Mesenchymal stem cell (in vitro differentiated cells and primary cell): ENCODE results near the gene NTHL1.
A peak's percentile ranks its signal among the peaks of the same experiment; 100 is the strongest.

Experiments used
- DNase-seq: peaks from one replicate; pipeline ENCODE4 v3.0.0-alpha.2; 2013
- H2AFZ ChIP-seq: one replicate; pipeline ENCODE4 v1.6.1; 2013; ENCODE audit warnings: low read depth, mild to moderate bottlenecking, control low read depth, inconsistent platforms, low read length, moderate library complexity
- H2AK5ac ChIP-seq: 2 replicates; pipeline ENCODE4 v1.6.1; 2013; ENCODE audit warnings: low read length, moderate library complexity, mild to moderate bottlenecking, inconsistent platforms; ENCODE audit not compliant: severe bottlenecking
- H2BK120ac ChIP-seq: one replicate; pipeline ENCODE4 v1.6.1; 2013; ENCODE audit warnings: low read depth, mild to moderate bottlenecking, inconsistent platforms, low read length, moderate library complexity
- H2BK12ac ChIP-seq, 2 experiments: one replicate each; pipeline ENCODE4 v1.6.1; 2013; ENCODE audit warnings: inconsistent platforms in 2 of 2, low read length in 2 of 2, mild to moderate bottlenecking in 2 of 2, moderate library complexity in 2 of 2, control low read depth in 1 of 2
- H2BK15ac ChIP-seq: one replicate; pipeline ENCODE4 v1.6.1; 2013; ENCODE audit warnings: mild to moderate bottlenecking, low read depth, inconsistent platforms; ENCODE audit not compliant: poor library complexity, severe bottlenecking
- H2BK5ac ChIP-seq: 2 replicates; pipeline ENCODE4 v1.6.1; 2013; ENCODE audit warnings: low read depth, mild to moderate bottlenecking, low read length, control low read depth, inconsistent platforms; ENCODE audit not compliant: poor library complexity, severe bottlenecking
- H3K14ac ChIP-seq, 2 experiments: one replicate each; pipeline ENCODE4 v1.6.1; 2013; ENCODE audit warnings: inconsistent platforms in 2 of 2, low read length in 2 of 2, control low read depth in 1 of 2, mild to moderate bottlenecking in 1 of 2, moderate library complexity in 1 of 2
- H3K18ac ChIP-seq, 2 experiments: one replicate each; pipeline ENCODE4 v1.6.1; 2013; ENCODE audit warnings: inconsistent platforms in 2 of 2, low read length in 2 of 2, control low read depth in 1 of 2, low read depth in 1 of 2, mild to moderate bottlenecking in 1 of 2
- H3K23ac ChIP-seq, 2 experiments: one replicate each; pipeline ENCODE4 v1.6.1; 2013; ENCODE audit warnings: inconsistent platforms in 2 of 2, low read length in 2 of 2, mild to moderate bottlenecking in 2 of 2, moderate library complexity in 2 of 2, control low read depth in 1 of 2
- H3K27ac ChIP-seq: 2 replicates; pipeline ENCODE4 v1.5.1; 2013; ENCODE audit warnings: mild to moderate bottlenecking, moderate library complexity, low read length, control low read depth, inconsistent platforms; ENCODE audit not compliant: poor library complexity, severe bottlenecking
- H3K27me3 ChIP-seq, 2 experiments: 2 replicates each; pipeline versions ENCODE4 v1.6.1 to v1.7.0; 2013; ENCODE audit warnings: low read length in 2 of 2, mild to moderate bottlenecking in 2 of 2, moderate library complexity in 2 of 2, control low read depth in 1 of 2, inconsistent platforms in 1 of 2; ENCODE audit not compliant: control insufficient read depth in 1 of 2, insufficient read depth in 1 of 2
- H3K36me3 ChIP-seq, 2 experiments: 2 replicates each; pipeline versions ENCODE4 v1.6.1 to v1.7.0; 2013; ENCODE audit warnings: low read length in 2 of 2, control low read depth in 1 of 2, inconsistent platforms in 1 of 2, low read depth in 1 of 2, mild to moderate bottlenecking in 1 of 2; ENCODE audit not compliant: insufficient read depth in 2 of 2, control insufficient read depth in 1 of 2
- H3K4ac ChIP-seq, 2 experiments: one replicate each; pipeline ENCODE4 v1.6.1; 2013; ENCODE audit warnings: inconsistent platforms in 2 of 2, low read length in 2 of 2, mild to moderate bottlenecking in 2 of 2, moderate library complexity in 2 of 2, control low read depth in 1 of 2, low read depth in 1 of 2
- H3K4me1 ChIP-seq: 2 replicates; pipeline ENCODE4 v1.6.1; 2013; ENCODE audit warnings: low read depth, low read length, control low read depth; ENCODE audit not compliant: control insufficient read depth, insufficient read depth
- H3K4me2 ChIP-seq: 2 replicates; pipeline ENCODE4 v1.6.1; 2013; ENCODE audit warnings: low read length, mild to moderate bottlenecking, inconsistent platforms; ENCODE audit not compliant: poor library complexity, severe bottlenecking
- H3K4me3 ChIP-seq, 2 experiments: 2 replicates each; pipeline versions ENCODE4 v1.5.1 to v1.7.0; 2013; ENCODE audit warnings: low read length in 2 of 2, mild to moderate bottlenecking in 2 of 2, control low read depth in 1 of 2, low read depth in 1 of 2; ENCODE audit not compliant: insufficient read depth in 1 of 2
- H3K79me1 ChIP-seq: replicated peaks from 2 replicates; pipeline ENCODE4 v1.6.1; 2013; ENCODE audit warnings: mild to moderate bottlenecking, control low read depth, low read length, inconsistent platforms; ENCODE audit not compliant: poor library complexity, severe bottlenecking
- H3K9ac ChIP-seq: 2 replicates; pipeline ENCODE4 v1.7.0; 2013; ENCODE audit warnings: mild to moderate bottlenecking, low read length, moderate library complexity
- H3K9me3 ChIP-seq: 2 replicates; pipeline ENCODE4 v1.7.0; 2013; ENCODE audit warnings: mild to moderate bottlenecking, low read length; ENCODE audit not compliant: control insufficient read depth
- H4K8ac ChIP-seq: one replicate; pipeline ENCODE4 v1.6.1; 2013; ENCODE audit warnings: inconsistent platforms, mild to moderate bottlenecking, low read length, moderate library complexity
- H4K91ac ChIP-seq: one replicate; pipeline ENCODE4 v1.6.1; 2013; ENCODE audit warnings: mild to moderate bottlenecking, low read length, inconsistent platforms
- WGBS: methylation state at CpG from one replicate; pipeline ENCODE4 v1.1.7; 2013; ENCODE audit warnings: mixed read lengths; 5-methylcytosine and 5-hydroxymethylcytosine counted together

NTHL1 gene

GRCh38 chr16:2009791-2010510 lies 37.7 kb downstream of the NTHL1 start, which contains the start of gene ZNF598:
Gene ZNF598 (minus strand): TSS chr16:2009821.
- Histone ChIP-seq H2BK12ac (peak within 1 kb of the TSS in 1 of 2 experiments; percentile 45), H4K91ac (peak within 1 kb of the TSS; percentile 87), H2BK120ac (peak within 1 kb of the TSS; percentile 27), H3K4ac (peak within 1 kb of the TSS; percentile 88 to 90), H3K27ac (peak within 1 kb of the TSS; percentile 51), H3K9ac (peak within 1 kb of the TSS; percentile 99), H2AK5ac (peak within 1 kb of the TSS; percentile 67), H3K4me1 (peaks cover 41% of the 10 kb centered on the region), H2BK15ac (peak within 1 kb of the TSS; percentile 68), H3K36me3 (peaks cover 0 to 27% of the 10 kb centered on the region in 2 experiments), H2BK5ac (peak within 1 kb of the TSS; percentile 76), H3K79me1 (peaks cover 5% of the 10 kb centered on the region), H3K14ac (peak within 1 kb of the TSS in 1 of 2 experiments; percentile 76), H3K27me3 (no peaks in the 10 kb centered on the region), H3K23ac (peak within 1 kb of the TSS in 1 of 2 experiments; percentile 30), H3K9me3 (no peaks in the 10 kb centered on the region), H2AFZ (no peak within 1 kb of the TSS), H3K18ac (peak within 1 kb of the TSS; percentile 92 to 93), H4K8ac (peak within 1 kb of the TSS; percentile 98), H3K4me2 (peak within 1 kb of the TSS; percentile 58), H3K4me3 (peak within 1 kb of the TSS; percentile 88 to 94)
- WGBS: 5% methylated on average over 52 of the region's 52 CpGs
- DNase-seq: peak; percentile 88

- WGBS: under 1% methylated on average over 52 of the region's 55 CpGs
- peak overlapping the region in 1 of 2 experiments; percentile 46 for H3K14ac ChIP-seq
- peak overlapping the region; percentile 68 for H2BK15ac ChIP-seq
- peak overlapping the region; percentile 53 for H3K4me2 ChIP-seq
- peak overlapping the region; percentile 88 to 91 for H3K4me3 ChIP-seq
- peaks cover 48% of the 10 kb centered on the region for H3K4me1 ChIP-seq
- peak overlapping the region; percentile 87 for H4K91ac ChIP-seq
- H3K9me3 ChIP-seq: no peaks in the 10 kb centered on the region
- no peak overlapping the region for H4K8ac ChIP-seq
- no peak overlapping the region for H2AK5ac ChIP-seq
- H3K36me3 ChIP-seq: peaks cover 0 to 34% of the 10 kb centered on the region in 2 experiments
- no peak overlapping the region for H2AFZ ChIP-seq
- H2BK120ac ChIP-seq: no peak overlapping the region
- peak overlapping the region; percentile 76 for H2BK5ac ChIP-seq
- H3K9ac ChIP-seq: peak overlapping the region; percentile 93
- peaks cover 8% of the 10 kb centered on the region for H3K79me1 ChIP-seq
- peak overlapping the region; percentile 38 to 77 for H3K4ac ChIP-seq
- H2BK12ac ChIP-seq: no peak overlapping the region
- peak overlapping the region; percentile 76 to 92 for H3K18ac ChIP-seq
- H3K27ac ChIP-seq: no peak overlapping the region
- H3K27me3 ChIP-seq: no peaks in the 10 kb centered on the region
- H3K23ac ChIP-seq: peak overlapping the region in 1 of 2 experiments; percentile 30
- no peak for DNase-seq
Observed at GRCh38 chr16:2009164-2009711, 38.4 kb downstream of the NTHL1 start.

- H3K36me3 ChIP-seq: peaks cover 0 to 37% of the 10 kb centered on the region in 2 experiments
- peak overlapping the region; percentile 93 for H3K9ac ChIP-seq
- H2BK12ac ChIP-seq: peak overlapping the region in 1 of 2 experiments; percentile 6
- peak overlapping the region; percentile 88 to 91 for H3K4me3 ChIP-seq
- DNase-seq: peak; percentile 67
- peaks cover 54% of the 10 kb centered on the region for H3K4me1 ChIP-seq
- H3K18ac ChIP-seq: peak overlapping the region in 1 of 2 experiments; percentile 54
- H4K91ac ChIP-seq: no peak overlapping the region
- H3K27ac ChIP-seq: peak overlapping the region; percentile 20
- H3K4ac ChIP-seq: peak overlapping the region in 1 of 2 experiments; percentile 77
- no peaks in the 10 kb centered on the region for H3K27me3 ChIP-seq
- H3K79me1 ChIP-seq: peaks cover 9% of the 10 kb centered on the region
- peak overlapping the region in 1 of 2 experiments; percentile 16 for H3K23ac ChIP-seq
- WGBS: 9% methylated on average over 23 of the region's 23 CpGs
- H3K9me3 ChIP-seq: no peaks in the 10 kb centered on the region
- no peak overlapping the region for H2BK120ac ChIP-seq
- H2AK5ac ChIP-seq: no peak overlapping the region
- no peak overlapping the region for H2AFZ ChIP-seq
- no peak overlapping the region for H2BK15ac ChIP-seq
- H3K4me2 ChIP-seq: peak overlapping the region; percentile 53
- H3K14ac ChIP-seq: no peak overlapping the region
- H4K8ac ChIP-seq: no peak overlapping the region
- no peak overlapping the region for H2BK5ac ChIP-seq
Observed at GRCh38 chr16:2008631-2009163, 38.9 kb downstream of the NTHL1 start.

GRCh38 chr16:2008009-2008526 lies 39.6 kb downstream of the NTHL1 start:
- H3K27ac ChIP-seq: no peak overlapping the region
- no peak for DNase-seq
- H2AK5ac ChIP-seq: no peak overlapping the region
- 80% methylated on average over 15 of the region's 15 CpGs for WGBS
- peak overlapping the region; percentile 93 for H3K9ac ChIP-seq
- no peaks in the 10 kb centered on the region for H3K9me3 ChIP-seq
- peak overlapping the region in 1 of 2 experiments; percentile 91 for H3K4me3 ChIP-seq
- no peak overlapping the region for H3K4ac ChIP-seq
- no peak overlapping the region for H2BK15ac ChIP-seq
- H4K8ac ChIP-seq: no peak overlapping the region
- H3K36me3 ChIP-seq: peaks cover 4 to 43% of the 10 kb centered on the region in 2 experiments
- H2BK12ac ChIP-seq: no peak overlapping the region
- H3K79me1 ChIP-seq: peaks cover 13% of the 10 kb centered on the region
- H3K18ac ChIP-seq: no peak overlapping the region
- H2BK5ac ChIP-seq: no peak overlapping the region
- peak overlapping the region; percentile 53 for H3K4me2 ChIP-seq
- H3K4me1 ChIP-seq: peaks cover 57% of the 10 kb centered on the region
- no peak overlapping the region for H3K23ac ChIP-seq
- H4K91ac ChIP-seq: no peak overlapping the region
- H3K27me3 ChIP-seq: no peaks in the 10 kb centered on the region
- H2AFZ ChIP-seq: no peak overlapping the region
- no peak overlapping the region for H2BK120ac ChIP-seq
- H3K14ac ChIP-seq: no peak overlapping the region
